Smooth muscle cell (in vitro differentiated cells): ENCODE measurements around the gene DPRX. TPM values are rescaled to one million over a fixed set of nuclear protein-coding genes. Genes with fewer than 3 reads are reported as not detected.

Experiments
- DNase-seq: peaks from one replicate; lab custom pipeline; 2025; ENCODE audit not compliant: unreplicated experiment; lab: John Stamatoyannopoulos, UW
- H2AFZ ChIP-seq: fragments of 200-600 bp; sonication (generic); 2 replicates; pipeline ENCODE4 v1.6.0; 2016; ENCODE audit warnings: antibody characterized with exemption, low read depth, mild to moderate bottlenecking
- H3F3A ChIP-seq: fragments of 200-600 bp; sonication (generic); 2 replicates; pipeline ENCODE4 v1.6.0; 2017; ENCODE audit warnings: antibody characterized with exemption, low read depth
- H3K27ac ChIP-seq: fragments of 200-600 bp; sonication (generic); 2 replicates; pipeline ENCODE4 v1.5.1; 2016; ENCODE audit warnings: low read depth, mild to moderate bottlenecking
- H3K27me3 ChIP-seq: fragments of 200-600 bp; sonication (generic); 2 replicates; pipeline ENCODE4 v1.6.1; 2016; ENCODE audit warnings: low read depth, mild to moderate bottlenecking
- H3K36me3 ChIP-seq: fragments of 200-600 bp; sonication (generic); 2 replicates; pipeline ENCODE4 v1.5.1; 2016; ENCODE audit warnings: low read depth
- H3K4me1 ChIP-seq: fragments of 200-600 bp; sonication (generic); 2 replicates; pipeline ENCODE4 v1.5.1; 2016; ENCODE audit warnings: low read depth
- H3K4me2 ChIP-seq: fragments of 200-600 bp; sonication (generic); 2 replicates; pipeline ENCODE4 v1.6.0; 2016; ENCODE audit warnings: mild to moderate bottlenecking
- H3K4me3 ChIP-seq: fragments of 200-600 bp; sonication (generic); 2 replicates; pipeline ENCODE4 v1.5.1; 2016; ENCODE audit warnings: mild to moderate bottlenecking
- H3K79me2 ChIP-seq: fragments of 200-600 bp; sonication (generic); 2 replicates; pipeline ENCODE4 v1.6.0; 2016; ENCODE audit warnings: low read depth, mild to moderate bottlenecking
- H3K9ac ChIP-seq: fragments of 200-600 bp; sonication (generic); 2 replicates; pipeline ENCODE4 v1.6.0; 2016; ENCODE audit warnings: low read depth
- H3K9me3 ChIP-seq: fragments of 200-600 bp; sonication (generic); replicated peaks from 2 replicates; pipeline ENCODE4 v1.5.1; 2016; ENCODE audit warnings: low read depth
- H4K20me1 ChIP-seq: fragments of 200-600 bp; sonication (generic); 2 replicates; pipeline ENCODE4 v1.6.0; 2016; ENCODE audit warnings: low read depth
- WGBS: methylation state at CpG from one replicate; pipeline ENCODE4 v1.1.7; 2016; ENCODE audit warnings: low lambda C conversion rate; 5-methylcytosine and 5-hydroxymethylcytosine counted together
- microRNA counts: library from miRNA; unstranded; fragments of <30 nt; microRNA quantifications from one replicate; lab custom pipeline; 2016
- microRNA-seq: library from miRNA; unstranded; fragments of <30 nt; microRNA quantifications from one replicate; pipeline ENCODE4, GENCODE V29; 2016; ENCODE audit warnings: borderline number of aligned reads
- polyA plus RNA-seq: library from polyadenylated mRNA; unstranded; fragments of >200 nt; fragmentation: Nextera tagmentation; extraction: Ambion mirVana; gene quantifications from 2 replicates; pipeline ENCODE4 v1.2.1, GENCODE V29; 2016
- small RNA-seq: library from RNA; depleted of rRNA; stranded (forward); fragments of <200 nt; gene quantifications from one replicate; pipeline ENCODE3, GENCODE V24; 2014
- total RNA-seq: library from RNA; depleted of rRNA; stranded (reverse); fragments of >200 nt; gene quantifications from 2 replicates; pipeline ENCODE4 v1.2.3, GENCODE V29; 2014
- TF ChIP-seq, protein P1 (sequence below): fragments of 200-600 bp; sonication (generic); IDR thresholded peaks from 2 replicates; pipeline ENCODE4 v1.5.1; 2017; ENCODE audit warnings: borderline replicate concordance, mild to moderate bottlenecking, antibody characterized with exemption; ENCODE audit not compliant: insufficient read depth, poor library complexity, severe bottlenecking

DPRX gene
- total and polyA plus RNA-seq, 2 experiments from 2014 or later: not detected

DNA sequence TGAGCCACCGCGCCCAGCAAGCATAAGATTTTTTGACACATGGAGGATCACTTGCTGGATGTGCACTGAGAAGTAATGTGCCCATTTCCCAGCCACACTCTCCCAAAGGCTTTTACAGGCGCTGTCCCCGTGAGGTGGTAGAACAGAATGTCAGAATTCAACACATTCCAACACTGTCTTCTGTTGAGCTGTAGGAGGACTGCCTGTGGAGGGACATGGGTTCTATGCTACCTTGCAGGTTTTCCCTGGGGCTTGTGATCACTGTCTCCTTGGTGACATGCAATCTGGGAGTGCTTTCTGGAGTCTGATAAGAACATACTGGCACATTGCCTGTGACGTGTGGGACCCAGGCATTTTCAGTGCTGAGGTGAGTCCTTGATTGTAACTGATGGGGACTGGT is 38.5 kb downstream of the DPRX start:
- H3F3A ChIP-seq: no peaks in the 10 kb centered on the region
- no peaks in the 10 kb centered on the region for H3K9me3 ChIP-seq
- H3K9ac ChIP-seq: no peak overlapping the region
- H3K27me3 ChIP-seq: no peaks in the 10 kb centered on the region
- no peaks in the 10 kb centered on the region for H4K20me1 ChIP-seq
- no peak overlapping the region for H3K4me2 ChIP-seq
- H3K36me3 ChIP-seq: no peaks in the 10 kb centered on the region
- TF ChIP-seq, protein P1, sequence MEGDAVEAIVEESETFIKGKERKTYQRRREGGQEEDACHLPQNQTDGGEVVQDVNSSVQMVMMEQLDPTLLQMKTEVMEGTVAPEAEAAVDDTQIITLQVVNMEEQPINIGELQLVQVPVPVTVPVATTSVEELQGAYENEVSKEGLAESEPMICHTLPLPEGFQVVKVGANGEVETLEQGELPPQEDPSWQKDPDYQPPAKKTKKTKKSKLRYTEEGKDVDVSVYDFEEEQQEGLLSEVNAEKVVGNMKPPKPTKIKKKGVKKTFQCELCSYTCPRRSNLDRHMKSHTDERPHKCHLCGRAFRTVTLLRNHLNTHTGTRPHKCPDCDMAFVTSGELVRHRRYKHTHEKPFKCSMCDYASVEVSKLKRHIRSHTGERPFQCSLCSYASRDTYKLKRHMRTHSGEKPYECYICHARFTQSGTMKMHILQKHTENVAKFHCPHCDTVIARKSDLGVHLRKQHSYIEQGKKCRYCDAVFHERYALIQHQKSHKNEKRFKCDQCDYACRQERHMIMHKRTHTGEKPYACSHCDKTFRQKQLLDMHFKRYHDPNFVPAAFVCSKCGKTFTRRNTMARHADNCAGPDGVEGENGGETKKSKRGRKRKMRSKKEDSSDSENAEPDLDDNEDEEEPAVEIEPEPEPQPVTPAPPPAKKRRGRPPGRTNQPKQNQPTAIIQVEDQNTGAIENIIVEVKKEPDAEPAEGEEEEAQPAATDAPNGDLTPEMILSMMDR: no peak
- no peak overlapping the region for H3K27ac ChIP-seq
- H3K4me1 ChIP-seq: no peaks in the 10 kb centered on the region
- no peaks in the 10 kb centered on the region for H3K79me2 ChIP-seq
- WGBS: 93% methylated on average over 5 of the region's 5 CpGs
- DNase-seq: no peak
- no peak overlapping the region for H2AFZ ChIP-seq
- H3K4me3 ChIP-seq: no peak overlapping the region

DNA sequence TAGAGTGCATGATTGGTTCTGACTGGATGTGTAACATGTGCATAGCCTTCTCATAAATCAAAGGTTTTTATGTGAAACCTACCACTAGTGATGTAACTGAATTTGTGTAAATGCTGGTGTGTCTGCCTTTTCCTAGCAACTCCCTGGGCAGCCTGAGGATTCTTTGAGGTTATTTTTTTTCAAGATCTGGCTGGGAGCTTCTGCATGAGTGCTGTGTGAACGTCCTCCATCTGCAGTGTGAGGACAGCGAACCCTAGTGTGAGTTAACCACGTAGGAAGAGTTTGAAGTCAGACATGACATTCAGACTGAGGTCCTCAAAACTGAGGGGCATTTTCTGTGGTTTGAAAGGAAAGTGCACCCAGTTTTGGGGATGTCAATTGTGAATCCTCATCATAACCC is 39.9 kb downstream of the DPRX start:
- Histone ChIP-seq H2AFZ (no peak overlapping the region), H3K9me3 (no peaks in the 10 kb centered on the region), H3K27me3 (no peaks in the 10 kb centered on the region), H3K36me3 (no peaks in the 10 kb centered on the region), H3K4me1 (no peaks in the 10 kb centered on the region), H3K79me2 (no peaks in the 10 kb centered on the region), H3K4me3 (no peak overlapping the region), H3K9ac (no peak overlapping the region), H4K20me1 (no peaks in the 10 kb centered on the region), H3F3A (no peaks in the 10 kb centered on the region), H3K4me2 (no peak overlapping the region), H3K27ac (no peak overlapping the region)
- no peak for DNase-seq
- 61% methylated on average over 3 of the region's 3 CpGs for WGBS
- TF ChIP-seq, protein P1: no peak

MicroRNAs encoded within 50 kb of the gene (microRNA counts, 767-probe panel; counts per million panel counts)
- microRNA hsa-miR-1323 (lab: Ali Mortazavi, UCI): 183 counts per million
- microRNA hsa-miR-498 (lab: Ali Mortazavi, UCI): 183 counts per million
- 183 counts per million for microRNA hsa-miR-512-3p (lab: Ali Mortazavi, UCI)
- microRNA hsa-miR-512-5p (lab: Ali Mortazavi, UCI): 183 counts per million
- microRNA hsa-miR-515-3p (lab: Ali Mortazavi, UCI): 183 counts per million
- 183 counts per million for microRNA hsa-miR-515-5p (lab: Ali Mortazavi, UCI)
- microRNA hsa-miR-519c-3p (lab: Ali Mortazavi, UCI): 183 counts per million
- microRNA hsa-miR-519e-3p (lab: Ali Mortazavi, UCI): 183 counts per million
- 183 counts per million for microRNA hsa-miR-520e (lab: Ali Mortazavi, UCI)
- 183 counts per million for microRNA hsa-miR-520f (lab: Ali Mortazavi, UCI)

Small RNA genes lying within 50 kb of the gene (microRNA-seq; reads per million reads assigned to microRNA genes)
- gene MIR1323: 22.2 reads per million, percentile 30 among the genes with 10 or more reads in this experiment
- 15.2 reads per million, percentile 20 among the genes with 10 or more reads in this experiment for gene MIR498
- not detected for gene MIR512-1
- not detected for gene MIR512-2
- not detected for gene MIR515-1
- not detected for gene MIR515-2
- gene MIR519C: 43.8 reads per million, percentile 42 among the genes with 10 or more reads in this experiment
- 1.8 reads per million for gene MIR519E
- gene MIR520E: 1.8 reads per million
- gene MIR520F: 38.6 reads per million, percentile 42 among the genes with 10 or more reads in this experiment

Small RNA genes lying within 50 kb of the gene (small RNA-seq; reads per million reads assigned to genes)
- gene MIR1323 (0.37 reads per million, percentile 11 among the genes with 10 or more reads in this experiment), gene MIR498 (not detected), gene MIR512-1 (not detected), gene MIR512-2 (not detected), gene MIR515-1 (not detected), gene MIR515-2 (not detected), gene MIR519C (0.08 reads per million), gene MIR519E (not detected), gene MIR520E (not detected), gene RNU6-698P (not detected)

Other genes with a start within 250 kb of the DPRX start
- gene ZNF765, start 236.8 kb upstream of the DPRX start, total RNA-seq: 7.7 and 15.0 TPM in 2 replicates
- 3.8 and 4.3 TPM in 2 replicates for gene ZNF765, start 236.8 kb upstream of the DPRX start, polyA plus RNA-seq
- 14.5 and 24.1 TPM in 2 replicates for gene ZNF761, start 200.0 kb upstream of the DPRX start, total RNA-seq
- 10.4 and 11.0 TPM in 2 replicates for gene ZNF761, start 200.0 kb upstream of the DPRX start, polyA plus RNA-seq
- 5.4 and 5.9 TPM in 2 replicates for gene ZNF813, start 164.3 kb upstream of the DPRX start, total RNA-seq
- gene ZNF813, start 164.3 kb upstream of the DPRX start, polyA plus RNA-seq: 2.4 TPM in 2 replicates
- 9.1 and 12.1 TPM in 2 replicates for gene ZNF331, start 93.9 kb upstream of the DPRX start, total RNA-seq
- gene ZNF331, start 93.9 kb upstream of the DPRX start, polyA plus RNA-seq: 9.7 and 11.4 TPM in 2 replicates
- gene NLRP12, start 192.3 kb downstream of the DPRX start, total RNA-seq: 0.04 TPM in 1 of 2 replicates, not detected in the other
- gene NLRP12, start 192.3 kb downstream of the DPRX start, polyA plus RNA-seq: not detected in 2 replicates
- gene MYADM, start 235.9 kb downstream of the DPRX start, total RNA-seq: 83.8 and 97.6 TPM in 2 replicates
- gene MYADM, start 235.9 kb downstream of the DPRX start, polyA plus RNA-seq: 193 and 247 TPM in 2 replicates